Neutrophil (primary cell): ENCODE measurements around the gene BTBD3.

Source experiments
- H3K27ac ChIP-seq: fragments of 200-600 bp; sonication (generic); 2 replicates; pipeline ENCODE4 v1.5.1; 2016; ENCODE audit warnings: mild to moderate bottlenecking, moderate library complexity
- H3K27me3 ChIP-seq: fragments of 200-600 bp; sonication (generic); 2 replicates; pipeline ENCODE4 v1.6.0; 2016; ENCODE audit warnings: mild to moderate bottlenecking
- H3K36me3 ChIP-seq: fragments of 200-600 bp; sonication (generic); 2 replicates; pipeline ENCODE4 v1.5.1; 2017
- H3K4me1 ChIP-seq, 2 experiments: fragments of 200-600 bp in 1 of 2; sonication (generic) in 1 of 2; 1 replicate in 1 of 2; 2 replicates in 1 of 2; pipeline versions ENCODE4 v1.5.1 to v1.6.1; 2013 to 2016; ENCODE audit warnings: low read depth in 1 of 2, low read length in 1 of 2, mild to moderate bottlenecking in 1 of 2, moderate library complexity in 1 of 2; ENCODE audit not compliant: control insufficient read depth in 1 of 2, insufficient read depth in 1 of 2
- H3K4me3 ChIP-seq, 2 experiments: fragments of 200-600 bp in 1 of 2; sonication (generic) in 1 of 2; 1 replicate in 1 of 2; 2 replicates in 1 of 2; pipeline ENCODE4 v1.5.1; 2013 to 2016; ENCODE audit warnings: low read depth in 1 of 2, low read length in 1 of 2, mild to moderate bottlenecking in 1 of 2, moderate library complexity in 1 of 2
- H3K9me3 ChIP-seq: fragments of 200-600 bp; sonication (generic); 2 replicates; pipeline ENCODE4 v1.5.1; 2016
- CTCF ChIP-seq: fragments of 200-600 bp; sonication (generic); IDR thresholded peaks from 2 replicates; pipeline ENCODE4 v1.5.1; 2016; ENCODE audit warnings: antibody characterized with exemption

The BTBD3 gene

GRCh38 chr20:11972478-11972877 is 54.8 kb downstream of the BTBD3 start:
- Histone ChIP-seq H3K9me3 (no peaks in the 10 kb centered on the region), H3K4me1 (peaks cover 0 to 4% of the 10 kb centered on the region in 2 experiments), H3K4me3 (no peak overlapping the region), H3K27me3 (no peaks in the 10 kb centered on the region), H3K27ac (no peak overlapping the region), H3K36me3 (no peaks in the 10 kb centered on the region)
- TF ChIP-seq CTCF, result no peak
